Measurements from ENCODE around the gene ITGA11.

- TF ChIP-seq ZNF207 (IDR thresholded peaks at IDR 0.05; ENCODE audit: borderline replicate concordance) = no peak
- TF ChIP-seq RAD21 (CRISPR knock-in tag; IDR thresholded peaks at IDR 0.05) = no peak
Measured at GRCh38 chr15:68328443-68328842, 103.5 kb downstream of the ITGA11 start.
